Upper lobe of left lung (tissue), 6 donors: ENCODE results near the gene CLVS2. TPM values are rescaled to one million over a fixed set of nuclear protein-coding genes. Genes with fewer than 3 reads are reported as not detected.

ENCODE experiments used
- ATAC-seq, 2 donors: fragments of 200-7000 bp; cut with Tn5 transposase; one replicate each; pipeline ENCODE4 v1.9.1; 2022; ENCODE audit warnings: mild to moderate bottlenecking in 2 of 2, moderate library complexity in 2 of 2; ENCODE audit not compliant: low FRiP score in 2 of 2
- DNase-seq, 2 donors: peaks; one replicate each; pipeline ENCODE4 v3.0.0-alpha.2; 2019 to 2020
- H3K27ac ChIP-seq, 4 donors: fragments of 200-600 bp; sonication (generic); one replicate each; pipeline ENCODE4 v1.5.1; 2016 to 2019
- H3K27me3 ChIP-seq, 4 donors: fragments of 200-600 bp; sonication (generic); one replicate each; pipeline ENCODE4 v1.5.1; 2017 to 2019
- H3K36me3 ChIP-seq, 4 donors: fragments of 200-600 bp; sonication (generic); one replicate each; pipeline ENCODE4 v1.5.1; 2016 to 2019
- H3K4me1 ChIP-seq, 4 donors: fragments of 200-600 bp; sonication (generic); one replicate each; pipeline ENCODE4 v1.5.1; 2018 to 2019
- H3K4me3 ChIP-seq, 4 donors: fragments of 200-600 bp; sonication (generic); one replicate each; pipeline ENCODE4 v1.5.1; 2017 to 2019; ENCODE audit warnings: mild to moderate bottlenecking in 2 of 4, moderate library complexity in 1 of 4
- H3K9me3 ChIP-seq, 4 donors: fragments of 200-600 bp; sonication (generic); one replicate each; pipeline ENCODE4 v1.5.1; 2018 to 2019
- CTCF ChIP-seq, 6 experiments: fragments of 450-650 bp in 4 of 6; fragments of 200-600 bp in 2 of 6; sonication (generic) in 2 of 6; IDR thresholded peaks; one replicate each; pipeline ENCODE4 v1.5.1; 2016 to 2019; ENCODE audit warnings: antibody characterized with exemption in 6 of 6
- EP300 ChIP-seq, 4 donors: sonication (generic); formaldehyde crosslinking; IDR thresholded peaks; one replicate each; pipeline ENCODE4 v1.5.1; 2017; ENCODE audit warnings: antibody characterized with exemption in 4 of 4, control low read depth in 2 of 4
- POLR2A ChIP-seq, 4 donors: fragments of 450-650 bp; IDR thresholded peaks; one replicate each; pipeline ENCODE4 v1.5.1; 2016 to 2017; ENCODE audit warnings: antibody characterized with exemption in 4 of 4, mild to moderate bottlenecking in 2 of 4
- POLR2AphosphoS5 ChIP-seq, 2 donors: sonication (generic); formaldehyde crosslinking; IDR thresholded peaks; one replicate each; pipeline ENCODE4 v1.5.1; 2017; ENCODE audit warnings: antibody characterized with exemption in 2 of 2
- WGBS, 2 donors: methylation state at CpG; one replicate each; pipeline ENCODE4 v1.1.5; 2017 to 2018; 5-methylcytosine and 5-hydroxymethylcytosine counted together
- total RNA-seq, 6 donors: library from RNA; depleted of rRNA in 4 of 6; stranded (reverse); fragments of >200 nt in 4 of 6; gene quantifications; one replicate each; pipeline versions ENCODE4 v1.1.0 to v1.2.1, GENCODE V29; 2016 to 2021
- donor health status: DM: no; HTN: no; CAD: no; lungs with moderate emphysema.
- donor health status: DM: no; HTN: yes; CAD: no; lungs with severe emphysema.

CLVS2 gene
- total RNA-seq, 6 donors from 2014 or later = 0.03 to 1.0 TPM; not detected in 4

DNA sequence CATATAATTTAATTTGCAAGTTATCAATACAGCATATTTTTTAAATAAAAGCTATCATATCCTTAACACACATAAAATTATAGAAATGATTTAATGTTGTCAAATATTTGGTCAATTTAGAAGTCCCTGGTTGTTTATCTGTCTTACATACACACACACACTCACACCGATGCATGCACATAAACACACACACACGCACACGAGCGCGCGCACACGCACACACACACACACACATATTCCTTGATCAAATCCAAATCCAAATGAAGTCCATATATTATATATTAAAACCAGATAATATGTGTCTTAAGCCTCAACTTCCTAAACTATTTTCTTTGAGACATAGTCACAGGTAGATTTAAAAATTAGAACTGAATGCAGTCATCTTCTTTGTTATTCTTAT lies 120.3 kb downstream of the CLVS2 start:
- ATAC-seq (no peak), DNase-seq (peak in 1 of 2 donors; percentile 15)
- 87 to 95% methylated on average over 7 of the region's 7 CpGs for WGBS, 2 donors
- Histone ChIP-seq H3K9me3 (no peaks in the 10 kb centered on the region), H3K27me3 (no peaks in the 10 kb centered on the region), H3K36me3 (no peaks in the 10 kb centered on the region), H3K27ac (no peak overlapping the region), H3K4me3 (no peak overlapping the region), H3K4me1 (no peaks in the 10 kb centered on the region)
- TF ChIP-seq POLR2AphosphoS5 (IDR thresholded peaks at IDR 0.05) = no peak
- TF ChIP-seq POLR2A (IDR thresholded peaks at IDR 0.05) = no peak
- no peak for TF ChIP-seq EP300 (IDR thresholded peaks at IDR 0.05)
- TF ChIP-seq CTCF (IDR thresholded peaks at IDR 0.05) = no peak

DNA sequence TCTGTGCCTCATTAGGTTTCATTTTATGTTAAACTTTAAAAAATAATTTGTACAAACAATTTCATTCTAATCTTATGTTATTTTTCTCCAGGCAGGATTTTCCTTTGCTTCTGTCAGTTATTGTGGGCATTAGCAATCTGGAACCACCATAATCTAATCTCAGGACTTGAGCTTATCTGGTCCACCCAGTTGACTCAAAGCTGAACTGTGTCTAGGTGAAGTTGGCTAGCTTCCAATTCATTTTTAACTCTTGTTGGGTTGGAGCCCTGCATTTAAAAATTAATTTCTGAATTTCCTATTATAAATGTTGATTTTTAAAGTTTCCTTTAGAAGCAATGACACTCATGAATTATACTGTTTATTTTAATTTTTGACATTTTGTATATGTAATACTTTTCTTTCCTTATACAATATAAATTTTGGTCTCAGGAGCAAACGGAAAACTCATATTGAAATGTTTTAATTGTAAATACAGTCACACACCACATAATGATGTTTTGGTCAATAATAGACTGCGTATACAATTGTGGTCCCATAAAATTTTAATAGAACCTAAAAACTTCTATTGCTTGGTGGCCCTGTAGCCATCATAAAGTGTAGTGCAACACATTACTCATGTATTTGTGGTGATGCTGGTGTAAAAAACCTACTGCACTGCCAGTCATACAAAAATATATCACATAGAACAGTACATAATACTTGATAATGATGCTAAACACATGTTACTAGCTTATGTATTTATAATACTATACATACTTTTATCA lies 121.3 kb downstream of the CLVS2 start:
- Histone ChIP-seq H3K36me3 (no peaks in the 10 kb centered on the region), H3K4me3 (no peak overlapping the region), H3K4me1 (no peaks in the 10 kb centered on the region), H3K9me3 (no peaks in the 10 kb centered on the region), H3K27ac (no peak overlapping the region), H3K27me3 (no peaks in the 10 kb centered on the region)
- WGBS, 2 donors = 62 to 66% methylated on average over 2 of the region's 2 CpGs
- ATAC-seq (no peak), DNase-seq (no peak)
- no peak for TF ChIP-seq CTCF (IDR thresholded peaks at IDR 0.05)
- no peak for TF ChIP-seq EP300 (IDR thresholded peaks at IDR 0.05)
- no peak for TF ChIP-seq POLR2A (IDR thresholded peaks at IDR 0.05)
- TF ChIP-seq POLR2AphosphoS5 (IDR thresholded peaks at IDR 0.05) = no peak

DNA sequence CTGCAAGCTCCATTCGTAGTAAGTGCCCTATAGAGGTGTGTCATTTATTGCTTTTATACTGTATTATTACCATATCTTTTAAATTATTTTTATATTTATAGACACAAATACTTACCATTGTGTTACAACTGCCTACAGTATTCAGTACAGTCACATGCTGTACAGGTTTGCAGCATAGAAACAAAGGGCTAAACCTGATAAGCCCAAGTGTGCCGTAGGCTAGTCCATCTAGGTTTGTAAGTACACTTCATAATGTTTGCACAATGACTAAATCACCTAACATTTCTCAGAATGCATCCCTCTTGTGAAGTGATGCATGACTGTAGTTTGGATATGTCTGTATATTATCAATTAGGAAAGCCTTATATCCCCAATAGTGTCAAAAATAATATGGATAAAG lies 122.8 kb downstream of the CLVS2 start:
- Histone ChIP-seq H3K4me1 (no peaks in the 10 kb centered on the region), H3K9me3 (no peaks in the 10 kb centered on the region), H3K36me3 (no peaks in the 10 kb centered on the region), H3K4me3 (no peak overlapping the region), H3K27ac (no peak overlapping the region), H3K27me3 (no peaks in the 10 kb centered on the region)
- DNase-seq (no peak), ATAC-seq (no peak)
- WGBS, 2 donors = 47 to 74% methylated on average over 2 of the region's 2 CpGs
- TF ChIP-seq EP300 (IDR thresholded peaks at IDR 0.05) (no peak), POLR2A (IDR thresholded peaks at IDR 0.05) (no peak), POLR2AphosphoS5 (IDR thresholded peaks at IDR 0.05) (no peak), CTCF (IDR thresholded peaks at IDR 0.05) (no peak)

Other genes with a start within 250 kb of the CLVS2 start
- not detected for gene FABP7, start 216.5 kb upstream of the CLVS2 start, total RNA-seq
- 10 to 100 TPM; 11.0 to 19.9 (median 15.6) TPM for gene SMPDL3A, start 207.0 kb upstream of the CLVS2 start, total RNA-seq